Osteoblast (primary cell): ENCODE results near the gene TBC1D23. TPM values are rescaled to one million over a fixed set of nuclear protein-coding genes. Genes with fewer than 3 reads are reported as not detected.

Experiments used
- DNase-seq: peaks from one replicate; pipeline ENCODE4 v3.0.0; 2011; ENCODE audit warnings: low spot score, mixed read lengths; ENCODE audit not compliant: insufficient read length; ENCODE audit errors: missing footprints
- H2AFZ ChIP-seq: 2 replicates; pipeline ENCODE4 v1.6.0; 2011; ENCODE audit warnings: mild to moderate bottlenecking, low read length
- H3K27ac ChIP-seq: 2 replicates; pipeline ENCODE4 v1.5.1; 2011; ENCODE audit warnings: mild to moderate bottlenecking, low read depth, low read length, moderate library complexity
- H3K27me3 ChIP-seq: 2 replicates; pipeline ENCODE4 v1.6.0; 2012; ENCODE audit warnings: mild to moderate bottlenecking, control low read depth, inconsistent platforms, low read length, moderate library complexity; ENCODE audit not compliant: insufficient read depth
- H3K36me3 ChIP-seq: 2 replicates; pipeline ENCODE4 v1.5.1; 2011; ENCODE audit warnings: mild to moderate bottlenecking, low read length, control low read depth, moderate library complexity; ENCODE audit not compliant: insufficient read depth
- H3K4me1 ChIP-seq: 2 replicates; pipeline ENCODE4 v1.5.1; 2011; ENCODE audit warnings: mild to moderate bottlenecking, low read length, control low read depth, moderate library complexity; ENCODE audit not compliant: insufficient read depth
- H3K4me2 ChIP-seq: 2 replicates; pipeline ENCODE4 v1.6.0; 2011; ENCODE audit warnings: mild to moderate bottlenecking, low read length; ENCODE audit not compliant: insufficient read depth
- H3K4me3 ChIP-seq: fragments of 200-600 bp; sonication (generic); 3 replicates; pipeline ENCODE4 v1.5.1; 2012; ENCODE audit warnings: mild to moderate bottlenecking, low read length, inconsistent platforms; ENCODE audit not compliant: insufficient read depth
- H3K79me2 ChIP-seq: 2 replicates; pipeline ENCODE4 v1.6.0; 2012; ENCODE audit warnings: mild to moderate bottlenecking, low read length, control low read depth, inconsistent platforms; ENCODE audit not compliant: insufficient read depth
- H3K9me3 ChIP-seq: 2 replicates; pipeline ENCODE4 v1.5.1; 2011; ENCODE audit warnings: low read depth, low read length, control low read depth
- H4K20me1 ChIP-seq: 2 replicates; pipeline ENCODE4 v1.6.0; 2012; ENCODE audit warnings: mild to moderate bottlenecking, low read length, control low read depth; ENCODE audit not compliant: insufficient read depth
- CTCF ChIP-seq: IDR thresholded peaks from 2 replicates; pipeline ENCODE4 v1.5.1; 2011; ENCODE audit warnings: mild to moderate bottlenecking, low read depth, low read length, moderate library complexity; ENCODE audit errors: extremely low read depth
- total RNA-seq: library from RNA; depleted of rRNA; stranded (reverse); fragments of >200 nt; gene quantifications from 2 replicates; pipeline ENCODE4 v1.2.3, GENCODE V29; 2012

Gene TBC1D23
- total RNA-seq, 1 donor = 64.4 TPM

- Histone ChIP-seq H3K9me3 (no peaks in the 10 kb centered on the region), H3K4me1 (peaks cover 8% of the 10 kb centered on the region), H2AFZ (no peak overlapping the region), H3K4me3 (no peak overlapping the region), H3K36me3 (peaks cover 55% of the 10 kb centered on the region), H3K79me2 (no peaks in the 10 kb centered on the region), H3K27me3 (no peaks in the 10 kb centered on the region), H3K4me2 (no peak overlapping the region), H3K27ac (no peak overlapping the region), H4K20me1 (no peaks in the 10 kb centered on the region)
- DNase-seq = no peak
- no peak for TF ChIP-seq CTCF
Observed at GRCh38 chr3:100306695-100307094, 45.9 kb downstream of the TBC1D23 start.

- Histone ChIP-seq H3K36me3 (peaks cover 41% of the 10 kb centered on the region), H4K20me1 (no peaks in the 10 kb centered on the region), H3K4me1 (peaks cover 8% of the 10 kb centered on the region), H3K4me2 (peak overlapping the region; percentile 5), H3K9me3 (no peaks in the 10 kb centered on the region), H3K27me3 (no peaks in the 10 kb centered on the region), H3K79me2 (no peaks in the 10 kb centered on the region), H3K4me3 (no peak overlapping the region), H2AFZ (no peak overlapping the region), H3K27ac (no peak overlapping the region)
- no peak for TF ChIP-seq CTCF
- DNase-seq = no peak
Observed at GRCh38 chr3:100310355-100310965, 49.7 kb downstream of the TBC1D23 start.

- Histone ChIP-seq H3K4me3 (no peak overlapping the region), H3K4me1 (peaks cover 8% of the 10 kb centered on the region), H2AFZ (no peak overlapping the region), H3K27me3 (no peaks in the 10 kb centered on the region), H3K4me2 (peak overlapping the region; percentile 24), H3K9me3 (no peaks in the 10 kb centered on the region), H4K20me1 (no peaks in the 10 kb centered on the region), H3K27ac (no peak overlapping the region), H3K36me3 (peaks cover 42% of the 10 kb centered on the region), H3K79me2 (no peaks in the 10 kb centered on the region)
- no peak for DNase-seq
- no peak for TF ChIP-seq CTCF
Observed at GRCh38 chr3:100311011-100311410, 50.2 kb downstream of the TBC1D23 start.

GRCh38 chr3:100316641-100317069 lies 55.9 kb downstream of the TBC1D23 start:
- no peak overlapping the region for H2AFZ ChIP-seq
- peak overlapping the region; percentile 10 for H3K27ac ChIP-seq
- peak overlapping the region; percentile 54 for H3K4me2 ChIP-seq

More at GRCh38 chr3:100316641-100317069, 55.9 kb downstream of the TBC1D23 start:
- Histone ChIP-seq H3K4me1 (peaks cover 8% of the 10 kb centered on the region), H3K27me3 (no peaks in the 10 kb centered on the region), H3K36me3 (peaks cover 39% of the 10 kb centered on the region), H3K79me2 (no peaks in the 10 kb centered on the region), H4K20me1 (no peaks in the 10 kb centered on the region), H3K4me3 (no peak overlapping the region), H3K9me3 (no peaks in the 10 kb centered on the region)
- DNase-seq = no peak
- peak; percentile 65 for TF ChIP-seq CTCF
